Memory B cell (primary cell): Measurements from ENCODE around the gene CNP.

Source experiments
- ATAC-seq: fragments of 150-1000 bp; cut with Tn5 transposase; 2 replicates; pipeline ENCODE4 v1.10.0; 2021; ENCODE audit warnings: low read depth, mild to moderate bottlenecking, moderate library complexity
- DNase-seq, 2 donors: peaks; one replicate each; pipeline ENCODE4 v3.0.0; 2022; ENCODE audit warnings: low spot score in 2 of 2
- H3K27ac Mint-ChIP-seq: one replicate; pipeline ENCODE4 v1.8.0; 2022; ENCODE audit warnings: mild to moderate bottlenecking, moderate library complexity, mixed read lengths
- H3K27me3 Mint-ChIP-seq: one replicate; pipeline ENCODE4 v1.8.0; 2022; ENCODE audit warnings: mixed read lengths
- H3K36me3 Mint-ChIP-seq: one replicate; pipeline ENCODE4 v1.8.0; 2022; ENCODE audit warnings: mild to moderate bottlenecking, mixed read lengths
- H3K4me1 Mint-ChIP-seq: one replicate; pipeline ENCODE4 v1.8.0; 2022; ENCODE audit warnings: mixed read lengths
- H3K4me3 Mint-ChIP-seq: one replicate; pipeline ENCODE4 v1.8.0; 2022; ENCODE audit warnings: mild to moderate bottlenecking, moderate library complexity, mixed read lengths
- H3K9me3 Mint-ChIP-seq: one replicate; pipeline ENCODE4 v1.8.0; 2022; ENCODE audit warnings: mixed read lengths

Gene CNP

GRCh38 chr17:41932816-41933389 lies 33.7 kb upstream of the CNP start:
- no peaks in the 10 kb centered on the region for H3K9me3 Mint-ChIP-seq
- no peaks in the 10 kb centered on the region for H3K27me3 Mint-ChIP-seq
- H3K27ac Mint-ChIP-seq = peak overlapping the region; percentile 79
- H3K36me3 Mint-ChIP-seq = no peaks in the 10 kb centered on the region
- ATAC-seq = no peak
- no peak overlapping the region for H3K4me3 Mint-ChIP-seq
- peaks cover 16% of the 10 kb centered on the region for H3K4me1 Mint-ChIP-seq
- no peak for DNase-seq

GRCh38 chr17:41935641-41936040 lies 31.0 kb upstream of the CNP start:
- Mint-ChIP-seq H3K27ac (no peak overlapping the region), H3K27me3 (no peaks in the 10 kb centered on the region), H3K9me3 (no peaks in the 10 kb centered on the region), H3K4me3 (no peak overlapping the region), H3K4me1 (peaks cover 6% of the 10 kb centered on the region), H3K36me3 (no peaks in the 10 kb centered on the region)
- no peak for ATAC-seq
- DNase-seq = no peak

- no peaks in the 10 kb centered on the region for H3K9me3 Mint-ChIP-seq
- no peaks in the 10 kb centered on the region for H3K27me3 Mint-ChIP-seq
- ATAC-seq (no peak), DNase-seq (no peak)
- H3K36me3 Mint-ChIP-seq = no peaks in the 10 kb centered on the region
- H3K27ac Mint-ChIP-seq = no peak overlapping the region
- no peak overlapping the region for H3K4me3 Mint-ChIP-seq
- no peaks in the 10 kb centered on the region for H3K4me1 Mint-ChIP-seq
Observed at GRCh38 chr17:41937970-41938954, 28.3 kb upstream of the CNP start.

GRCh38 chr17:41939044-41939692 lies 27.4 kb upstream of the CNP start:
- Mint-ChIP-seq H3K27ac (no peak overlapping the region), H3K36me3 (no peaks in the 10 kb centered on the region)

GRCh38 chr17:41939693-41940090 lies 26.9 kb upstream of the CNP start:
- no peaks in the 10 kb centered on the region for H3K36me3 Mint-ChIP-seq
- no peaks in the 10 kb centered on the region for H3K27me3 Mint-ChIP-seq
- H3K4me1 Mint-ChIP-seq = no peaks in the 10 kb centered on the region
- no peak for DNase-seq
- no peaks in the 10 kb centered on the region for H3K9me3 Mint-ChIP-seq
- no peak for ATAC-seq
- H3K27ac Mint-ChIP-seq = no peak overlapping the region
- H3K4me3 Mint-ChIP-seq = no peak overlapping the region

More at GRCh38 chr17:41939044-41939692, 27.4 kb upstream of the CNP start:
- no peak for ATAC-seq
- Mint-ChIP-seq H3K9me3 (no peaks in the 10 kb centered on the region), H3K4me1 (no peaks in the 10 kb centered on the region), H3K27me3 (no peaks in the 10 kb centered on the region), H3K4me3 (no peak overlapping the region)
- no peak for DNase-seq

GRCh38 chr17:41941168-41941567 lies 25.4 kb upstream of the CNP start:
- no peak overlapping the region for H3K4me3 Mint-ChIP-seq

GRCh38 chr17:41942626-41943373 lies 23.8 kb upstream of the CNP start:
- ATAC-seq (no peak), DNase-seq (no peak)
- Mint-ChIP-seq H3K36me3 (no peaks in the 10 kb centered on the region), H3K9me3 (no peaks in the 10 kb centered on the region), H3K27ac (no peak overlapping the region), H3K27me3 (no peaks in the 10 kb centered on the region), H3K4me1 (no peaks in the 10 kb centered on the region), H3K4me3 (no peak overlapping the region)

More at GRCh38 chr17:41941168-41941567, 25.4 kb upstream of the CNP start:
- Mint-ChIP-seq H3K27ac (no peak overlapping the region), H3K27me3 (no peaks in the 10 kb centered on the region), H3K36me3 (no peaks in the 10 kb centered on the region), H3K4me1 (no peaks in the 10 kb centered on the region), H3K9me3 (no peaks in the 10 kb centered on the region)
- DNase-seq (no peak), ATAC-seq (no peak)

- H3K27me3 Mint-ChIP-seq = no peaks in the 10 kb centered on the region
- DNase-seq (no peak), ATAC-seq (no peak)
- no peaks in the 10 kb centered on the region for H3K36me3 Mint-ChIP-seq
- no peak overlapping the region for H3K27ac Mint-ChIP-seq
- H3K4me3 Mint-ChIP-seq = no peak overlapping the region
- H3K4me1 Mint-ChIP-seq = no peaks in the 10 kb centered on the region
- H3K9me3 Mint-ChIP-seq = no peaks in the 10 kb centered on the region
Observed at GRCh38 chr17:41943492-41943891, 23.1 kb upstream of the CNP start.

GRCh38 chr17:41944943-41945342 lies 21.7 kb upstream of the CNP start:
- DNase-seq = no peak
- Mint-ChIP-seq H3K9me3 (no peaks in the 10 kb centered on the region), H3K36me3 (no peaks in the 10 kb centered on the region), H3K27ac (no peak overlapping the region), H3K4me3 (no peak overlapping the region), H3K27me3 (no peaks in the 10 kb centered on the region), H3K4me1 (no peaks in the 10 kb centered on the region)
- no peak for ATAC-seq

- no peaks in the 10 kb centered on the region for H3K36me3 Mint-ChIP-seq
- H3K4me3 Mint-ChIP-seq = no peak overlapping the region
- no peak overlapping the region for H3K27ac Mint-ChIP-seq
- no peak for DNase-seq
- no peak for ATAC-seq
- no peaks in the 10 kb centered on the region for H3K27me3 Mint-ChIP-seq
- no peaks in the 10 kb centered on the region for H3K4me1 Mint-ChIP-seq
- H3K9me3 Mint-ChIP-seq = no peaks in the 10 kb centered on the region
Observed at GRCh38 chr17:41948762-41949460, 17.7 kb upstream of the CNP start.

GRCh38 chr17:41956522-41956921 lies 10.1 kb upstream of the CNP start:
- no peaks in the 10 kb centered on the region for H3K36me3 Mint-ChIP-seq
- H3K27ac Mint-ChIP-seq = no peak overlapping the region
- H3K4me3 Mint-ChIP-seq = no peak overlapping the region
- H3K4me1 Mint-ChIP-seq = no peaks in the 10 kb centered on the region
- peaks cover 2% of the 10 kb centered on the region for H3K27me3 Mint-ChIP-seq
- H3K9me3 Mint-ChIP-seq = no peaks in the 10 kb centered on the region
- ATAC-seq = no peak
- DNase-seq = no peak

GRCh38 chr17:41957031-41957868 lies 9.3 kb upstream of the CNP start:
- Mint-ChIP-seq H3K36me3 (no peaks in the 10 kb centered on the region), H3K4me3 (no peak overlapping the region), H3K27ac (no peak overlapping the region), H3K9me3 (no peaks in the 10 kb centered on the region), H3K27me3 (peaks cover 2% of the 10 kb centered on the region), H3K4me1 (no peaks in the 10 kb centered on the region)
- ATAC-seq (no peak), DNase-seq (no peak)
